Lower leg skin (tissue), 3 donors: ENCODE results near the gene GFPT1.

Experiments
- CTCF ChIP-seq, 3 donors: fragments of 450-650 bp; IDR thresholded peaks; one replicate each; pipeline ENCODE4 v1.5.1; 2016; ENCODE audit warnings: antibody characterized with exemption in 3 of 3, mild to moderate bottlenecking in 3 of 3, moderate library complexity in 2 of 3
- POLR2A ChIP-seq, 2 donors: fragments of 450-650 bp; IDR thresholded peaks; one replicate each; pipeline ENCODE4 v1.6.1; 2016 to 2017; ENCODE audit warnings: antibody characterized with exemption in 2 of 2, mild to moderate bottlenecking in 1 of 2, moderate library complexity in 1 of 2

- TF ChIP-seq POLR2A (IDR thresholded peaks at IDR 0.05) = no peak
- TF ChIP-seq CTCF (IDR thresholded peaks at IDR 0.05) = no peak
These were observed 88.8 kb downstream of the GFPT1 start for GRCh38 chr2:69298261-69298660.
